ENCODE measurements around the gene GPR39.

GPR39 gene

GRCh38 chr2:132557694-132558093 is 141.1 kb downstream of the GPR39 start:
- in situ Hi-C loops (cut with HindIII; ENCODE audit: low sequenced_read_pairs): no loop called here

GRCh38 chr2:132559326-132559725 is 142.7 kb downstream of the GPR39 start:
- in situ Hi-C loops (cut with HindIII; ENCODE audit: low sequenced_read_pairs): no loop called here

- in situ Hi-C loops (cut with HindIII; ENCODE audit: low sequenced_read_pairs): no loop called here
Observed at GRCh38 chr2:132559921-132560320, 143.3 kb downstream of the GPR39 start.

GRCh38 chr2:132560562-132560961 is 144.0 kb downstream of the GPR39 start:
- in situ Hi-C loops (cut with HindIII; ENCODE audit: low sequenced_read_pairs): no loop called here

- in situ Hi-C loops (cut with HindIII; ENCODE audit: low sequenced_read_pairs): no loop called here
Observed at GRCh38 chr2:132562245-132562644, 145.6 kb downstream of the GPR39 start.

- in situ Hi-C loops (cut with HindIII; ENCODE audit: low sequenced_read_pairs): no loop called here
Observed at GRCh38 chr2:132564065-132564464, 147.5 kb downstream of the GPR39 start.

GRCh38 chr2:132566379-132566778 is 149.8 kb downstream of the GPR39 start:
- in situ Hi-C loops (cut with HindIII; ENCODE audit: low sequenced_read_pairs): no loop called here

- in situ Hi-C loops (cut with HindIII; ENCODE audit: low sequenced_read_pairs): no loop called here
Observed at GRCh38 chr2:132567682-132568081, 151.1 kb downstream of the GPR39 start.

GRCh38 chr2:132568656-132569055 is 152.1 kb downstream of the GPR39 start:
- in situ Hi-C loops (cut with HindIII; ENCODE audit: low sequenced_read_pairs): no loop called here

- in situ Hi-C loops (cut with HindIII; ENCODE audit: low sequenced_read_pairs): no loop called here
Observed at GRCh38 chr2:132573444-132574007, 156.9 kb downstream of the GPR39 start.

- in situ Hi-C loops (cut with HindIII; ENCODE audit: low sequenced_read_pairs): no loop called here
Observed at GRCh38 chr2:132577686-132578085, 161.1 kb downstream of the GPR39 start.

GRCh38 chr2:132581591-132581990 is 165.0 kb downstream of the GPR39 start:
- in situ Hi-C loops (cut with HindIII; ENCODE audit: low sequenced_read_pairs): no loop called here

- in situ Hi-C loops (cut with HindIII; ENCODE audit: low sequenced_read_pairs): no loop called here
Observed at GRCh38 chr2:132581991-132582738, 165.6 kb downstream of the GPR39 start.

GRCh38 chr2:132583666-132584360 is 167.2 kb downstream of the GPR39 start:
- in situ Hi-C loops (cut with HindIII; ENCODE audit: low sequenced_read_pairs): no loop called here

GRCh38 chr2:132584976-132585817 is 168.6 kb downstream of the GPR39 start:
- in situ Hi-C loops (cut with HindIII; ENCODE audit: low sequenced_read_pairs): no loop called here

- in situ Hi-C loops (cut with HindIII; ENCODE audit: low sequenced_read_pairs): no loop called here
Observed at GRCh38 chr2:132586101-132586511, 169.5 kb downstream of the GPR39 start.

- in situ Hi-C loops (cut with HindIII; ENCODE audit: low sequenced_read_pairs): no loop called here
Observed at GRCh38 chr2:132586835-132587234, 170.2 kb downstream of the GPR39 start.

GRCh38 chr2:132588576-132588975 is 172.0 kb downstream of the GPR39 start:
- in situ Hi-C loops (cut with HindIII; ENCODE audit: low sequenced_read_pairs): no loop called here

- in situ Hi-C loops (cut with HindIII; ENCODE audit: low sequenced_read_pairs): no loop called here
Observed at GRCh38 chr2:132589111-132589830, 172.7 kb downstream of the GPR39 start.

- in situ Hi-C loops (cut with HindIII; ENCODE audit: low sequenced_read_pairs): no loop called here
Observed at GRCh38 chr2:132589966-132590365, 173.4 kb downstream of the GPR39 start.

- in situ Hi-C loops (cut with HindIII; ENCODE audit: low sequenced_read_pairs): no loop called here
Observed at GRCh38 chr2:132593171-132593570, 176.6 kb downstream of the GPR39 start.
